Ishikawa (cell line): ENCODE measurements around the gene RASGRP1.

Experiments
- CEBPB ChIP-seq: IDR thresholded peaks from 2 replicates; pipeline ENCODE4 v1.6.1; 2012
- CREB1 ChIP-seq: IDR thresholded peaks from 2 replicates; pipeline ENCODE4 v1.6.1; 2012; ENCODE audit warnings: low read depth
- EGR1 ChIP-seq: IDR thresholded peaks from 2 replicates; pipeline ENCODE4 v1.6.1; 2012
- EP300 ChIP-seq: IDR thresholded peaks from 2 replicates; pipeline ENCODE4 v1.6.1; 2012; ENCODE audit warnings: borderline replicate concordance
- FOXM1 ChIP-seq: IDR thresholded peaks from 2 replicates; pipeline ENCODE4 v1.6.1; 2012; ENCODE audit warnings: low read depth, borderline replicate concordance
- NFIC ChIP-seq: IDR thresholded peaks from 2 replicates; pipeline ENCODE4 v1.6.1; 2012
- RAD21 ChIP-seq: IDR thresholded peaks from 2 replicates; pipeline ENCODE4 v1.6.1; 2012; ENCODE audit warnings: low read depth
- REST ChIP-seq: IDR thresholded peaks from 2 replicates; pipeline ENCODE4 v1.6.1; 2012; ENCODE audit warnings: low read depth, mild to moderate bottlenecking
- TAF1 ChIP-seq: IDR thresholded peaks from 2 replicates; pipeline ENCODE4 v1.6.1; 2012; ENCODE audit warnings: low read depth, mild to moderate bottlenecking
- TCF12 ChIP-seq: IDR thresholded peaks from 2 replicates; pipeline ENCODE4 v1.6.1; 2012; ENCODE audit warnings: low read depth
- TEAD4 ChIP-seq: IDR thresholded peaks from 2 replicates; pipeline ENCODE4 v1.6.1; 2012
- USF1 ChIP-seq: IDR thresholded peaks from 2 replicates; pipeline ENCODE4 v1.6.1; 2012
- YY1 ChIP-seq: IDR thresholded peaks from 2 replicates; pipeline ENCODE4 v1.6.1; 2012; ENCODE audit warnings: low read depth
- ZBTB7A ChIP-seq: IDR thresholded peaks from 2 replicates; pipeline ENCODE4 v1.6.1; 2012; ENCODE audit warnings: low read depth
- TF ChIP-seq, protein P1 (sequence below): IDR thresholded peaks from 2 replicates; pipeline ENCODE4 v1.6.1; 2012

RASGRP1 gene

GRCh38 chr15:38559636-38560307 lies 4.8 kb downstream of the RASGRP1 start:
- TF ChIP-seq RAD21, result no peak
- no peak for TF ChIP-seq REST
- no peak for TF ChIP-seq YY1
- no peak for TF ChIP-seq EP300
- no peak for TF ChIP-seq ZBTB7A
- TF ChIP-seq, protein P1, sequence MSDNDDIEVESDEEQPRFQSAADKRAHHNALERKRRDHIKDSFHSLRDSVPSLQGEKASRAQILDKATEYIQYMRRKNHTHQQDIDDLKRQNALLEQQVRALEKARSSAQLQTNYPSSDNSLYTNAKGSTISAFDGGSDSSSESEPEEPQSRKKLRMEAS, result no peak
- no peak for TF ChIP-seq USF1
- no peak for TF ChIP-seq NFIC
- TF ChIP-seq TCF12, result no peak
- no peak for TF ChIP-seq CEBPB
- no peak for TF ChIP-seq TAF1
- no peak for TF ChIP-seq FOXM1
- no peak for TF ChIP-seq EGR1
- TF ChIP-seq TEAD4, result no peak

DNA sequence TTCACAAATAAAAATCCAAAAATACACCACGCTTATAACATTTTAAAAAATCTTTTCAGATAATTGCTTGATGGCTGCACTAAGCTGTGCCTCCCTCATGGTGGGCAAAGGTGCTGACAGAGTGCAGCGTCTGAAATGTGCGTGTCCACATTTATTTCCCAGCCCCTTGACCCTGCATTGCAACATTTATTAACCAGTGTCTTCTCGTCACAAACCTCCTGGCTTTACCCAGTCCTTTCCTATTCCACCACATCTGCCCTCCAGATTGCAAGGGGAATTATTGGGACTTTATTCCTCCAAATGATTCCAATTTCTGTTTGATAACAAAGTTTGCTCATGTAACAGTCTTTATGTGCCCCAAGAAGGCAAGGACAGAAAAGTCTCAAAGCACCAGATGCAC lies 5.5 kb downstream of the RASGRP1 start:
- TF ChIP-seq, protein P1, result no peak
- TF ChIP-seq FOXM1 (no peak), USF1 (no peak), EGR1 (no peak)

DNA sequence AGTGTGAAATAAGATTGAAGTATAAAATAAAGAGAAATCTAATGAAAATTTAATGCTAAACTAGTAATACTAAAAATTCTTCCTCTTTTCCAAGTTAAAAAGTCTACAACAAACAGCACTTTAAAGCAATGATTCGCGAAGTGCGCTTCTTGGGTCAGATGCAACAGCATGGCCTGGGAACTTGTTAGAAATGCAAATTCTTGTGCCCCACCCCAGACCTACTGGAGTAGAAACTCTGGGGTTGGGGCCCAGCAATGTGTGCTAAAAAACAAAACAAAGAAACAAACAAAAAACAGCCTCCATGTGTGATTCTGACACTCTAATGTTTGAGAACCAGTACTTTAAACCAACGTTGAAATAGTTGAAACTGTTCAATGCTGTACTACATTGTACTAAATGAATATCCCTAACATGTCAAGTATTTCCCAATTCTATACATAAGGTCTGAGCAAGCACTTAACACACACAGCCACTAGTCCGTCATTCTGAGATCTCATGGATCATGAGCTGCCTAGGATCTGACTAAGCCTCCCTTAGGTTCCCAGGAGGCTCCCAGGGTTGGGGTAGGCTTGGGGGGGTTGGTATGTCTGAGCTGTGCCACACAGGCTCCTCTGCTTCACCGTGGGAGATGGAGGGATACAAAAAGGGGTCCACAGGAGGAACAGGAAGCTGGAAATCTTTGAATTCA lies 6.1 kb downstream of the RASGRP1 start:
- TF ChIP-seq YY1, result no peak
- no peak for TF ChIP-seq TAF1
- TF ChIP-seq, protein P1, result no peak
- TF ChIP-seq REST, result no peak
- no peak for TF ChIP-seq CEBPB

DNA sequence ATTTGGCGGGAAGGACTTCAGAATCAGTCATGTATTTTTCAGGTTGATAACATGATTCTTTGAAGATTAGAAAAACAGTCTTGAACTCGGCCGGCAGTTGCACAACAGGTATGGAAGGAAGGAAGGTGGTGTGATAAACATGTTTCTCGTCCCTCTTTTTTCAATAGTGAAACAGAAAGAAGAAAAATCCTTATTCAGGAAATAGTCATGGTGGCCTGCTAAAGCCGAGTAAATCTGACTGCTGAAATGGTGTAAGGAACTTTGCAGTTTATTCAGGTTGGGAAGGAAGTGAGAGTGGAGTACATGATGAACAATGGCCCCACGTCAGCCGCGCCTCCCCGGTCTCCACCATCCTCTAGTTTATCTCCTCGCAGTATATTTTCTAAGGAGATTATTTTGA lies 6.7 kb downstream of the RASGRP1 start:
- TF ChIP-seq RAD21, result no peak
- no peak for TF ChIP-seq TEAD4
- TF ChIP-seq EGR1, result no peak
- no peak for TF ChIP-seq CEBPB
- TF ChIP-seq CREB1, result no peak
- no peak for TF ChIP-seq YY1
- TF ChIP-seq TCF12, result no peak
- TF ChIP-seq NFIC, result no peak
- no peak for TF ChIP-seq EP300
- no peak for TF ChIP-seq TAF1
- no peak for TF ChIP-seq ZBTB7A
- TF ChIP-seq, protein P1, result no peak

GRCh38 chr15:38555686-38556334 lies 8.8 kb downstream of the RASGRP1 start:
- TF ChIP-seq ZBTB7A (no peak), CEBPB (no peak), YY1 (no peak), TAF1 (no peak), NFIC (no peak), USF1 (no peak), CREB1 (no peak), TEAD4 (no peak), RAD21 (no peak)
